A549 (cell line): Measurements from ENCODE around the gene ANKRD34A. TPM values are rescaled to one million over a fixed set of nuclear protein-coding genes. Genes with fewer than 3 reads are reported as not detected.

Source experiments
- ATAC-seq, 2 experiments: fragments of 200-7000 bp in 1 of 2; fragments of >200 bp in 1 of 2; cut with Nextera tagmentation in 1 of 2; cut with Tn5 transposase in 1 of 2; 3 replicates each; pipeline versions ENCODE4 v1.8.0 to v1.9.1; 2018 to 2020; ENCODE audit warnings: mild to moderate bottlenecking in 1 of 2, moderate library complexity in 1 of 2
- CTCF ChIA-PET: fragments of 300-600 bp; sonication (Branson Sonifier 250); formaldehyde crosslinking; extraction: SDS; loops from one replicate; lab custom pipeline; 2021; ENCODE audit warnings: antibody characterized with exemption, inconsistent platforms; lab: Yijun Ruan, JAX
- POLR2A ChIA-PET: fragments of 350-600 bp; formaldehyde crosslinking; extraction: SDS; loops from one replicate; lab custom pipeline; 2021; ENCODE audit warnings: antibody characterized with exemption, inconsistent platforms; lab: Yijun Ruan, JAX
- DNase-seq, 2 experiments: peaks; one replicate each; pipeline versions ENCODE4 v3.0.0 to v3.0.0-alpha.2; 2011 to 2016; ENCODE audit warnings: low read depth in 1 of 2, low spot score in 1 of 2
- FAIRE-seq: peaks from 2 replicates; lab custom pipeline; 2011; peaks lifted over from hg19 to GRCh38; lab: Jason Lieb, UNC
- H3K27ac ChIP-seq, 2 experiments: fragments of >200 bp; sonication (Bioruptor Twin); formaldehyde crosslinking; 3 replicates each; pipeline ENCODE4 v1.5.1; 2016 to 2017
- H3K4me1 ChIP-seq: fragments of >200 bp; sonication (Bioruptor Twin); formaldehyde crosslinking; 3 replicates; pipeline ENCODE4 v1.6.1; 2016
- H3K4me2 ChIP-seq: fragments of >200 bp; sonication (Bioruptor Twin); formaldehyde crosslinking; 3 replicates; pipeline ENCODE4 v1.6.1; 2016
- H3K4me3 ChIP-seq: fragments of >200 bp; sonication (Bioruptor Twin); formaldehyde crosslinking; 3 replicates; pipeline ENCODE4 v1.5.1; 2016
- H3K9me3 ChIP-seq: fragments of >200 bp; sonication (Bioruptor Twin); formaldehyde crosslinking; 3 replicates; pipeline ENCODE4 v1.6.1; 2016
- BCL3 ChIP-seq: fragments of >200 bp; sonication (Bioruptor Twin); formaldehyde crosslinking; IDR thresholded peaks from 3 replicates; pipeline ENCODE4 v1.6.1; 2016
- EHF ChIP-seq: fragments of 250-450 bp; sonication (Bioruptor Pico); IDR thresholded peaks from 2 replicates; pipeline ENCODE4 v1.5.0; 2020; ENCODE audit warnings: mild to moderate bottlenecking
- EHMT2 ChIP-seq: fragments of 200-600 bp; sonication (generic); IDR thresholded peaks from 2 replicates; pipeline ENCODE4 v1.6.1; 2016; ENCODE audit warnings: antibody characterized with exemption, low read depth, mild to moderate bottlenecking, moderate library complexity
- ELK1 ChIP-seq: fragments of 150-350 bp; IDR thresholded peaks from 2 replicates; pipeline ENCODE4 v1.6.1; 2014; ENCODE audit warnings: low read depth, mild to moderate bottlenecking, low read length
- EP300 ChIP-seq, 2 experiments: fragments of >200 bp; sonication (Bioruptor Twin); formaldehyde crosslinking; IDR thresholded peaks; 2 replicates in 1 of 2; 3 replicates in 1 of 2; pipeline ENCODE4 v1.6.1; 2016 to 2017
- ESRRA ChIP-seq: fragments of 150-350 bp; IDR thresholded peaks from 2 replicates; pipeline ENCODE4 v1.6.1; 2014; ENCODE audit warnings: mild to moderate bottlenecking, low read length, borderline replicate concordance
- FOSB ChIP-seq: fragments of 250-450 bp; sonication (Bioruptor Pico); IDR thresholded peaks from 2 replicates; pipeline ENCODE4 v1.5.0; 2020; ENCODE audit warnings: mild to moderate bottlenecking, moderate library complexity
- FOSL2 ChIP-seq, 2 experiments: fragments of 450-650 bp in 1 of 2; fragments of >200 bp in 1 of 2; sonication (Bioruptor Twin) in 1 of 2; formaldehyde crosslinking; IDR thresholded peaks; 2 replicates each; pipeline versions ENCODE4 v1.5.0 to v1.6.1; 2016 to 2020; ENCODE audit warnings: mild to moderate bottlenecking in 1 of 2, moderate library complexity in 1 of 2
- HEYL ChIP-seq: fragments of 250-450 bp; sonication (Bioruptor Pico); IDR thresholded peaks from 2 replicates; pipeline ENCODE4 v1.8.0; 2021; ENCODE audit warnings: mild to moderate bottlenecking, moderate library complexity
- HOXB13 ChIP-seq: fragments of 250-450 bp; sonication (Bioruptor Pico); IDR thresholded peaks from 2 replicates; pipeline ENCODE4 v1.5.0; 2020; ENCODE audit warnings: low read depth, mild to moderate bottlenecking, moderate library complexity
- JUN ChIP-seq, 2 experiments: fragments of >200 bp; sonication (Bioruptor Twin); formaldehyde crosslinking; IDR thresholded peaks; 2 replicates in 1 of 2; 3 replicates in 1 of 2; pipeline ENCODE4 v1.6.1; 2016 to 2017
- KDM5A ChIP-seq: fragments of 200-600 bp; sonication (generic); IDR thresholded peaks from 2 replicates; pipeline ENCODE4 v1.6.1; 2016; ENCODE audit warnings: antibody characterized with exemption, mild to moderate bottlenecking
- MAX ChIP-seq: IDR thresholded peaks from 2 replicates; pipeline ENCODE4 v1.6.1; 2012
- NFE2L2 ChIP-seq: fragments of 150-350 bp; conservative IDR thresholded peaks from 2 replicates; pipeline ENCODE4 v1.6.1; 2014; ENCODE audit warnings: low read length
- NPAS2 ChIP-seq: fragments of 250-450 bp; sonication (Bioruptor Pico); IDR thresholded peaks from 2 replicates; pipeline ENCODE4 v1.8.0; 2022; ENCODE audit warnings: mild to moderate bottlenecking, moderate library complexity, borderline replicate concordance
- PBX3 ChIP-seq: IDR thresholded peaks from 2 replicates; pipeline ENCODE4 v1.6.1; 2012
- PHF8 ChIP-seq: fragments of 200-600 bp; sonication (generic); IDR thresholded peaks from 2 replicates; pipeline ENCODE4 v1.6.1; 2016; ENCODE audit warnings: low read depth, mild to moderate bottlenecking, antibody characterized with exemption, moderate library complexity, borderline replicate concordance
- POLR2AphosphoS2 ChIP-seq: conservative IDR thresholded peaks from 2 replicates; pipeline ENCODE4 v1.6.1; 2012; ENCODE audit warnings: low read length, improper control_type of control experiment, inconsistent platforms
- REST ChIP-seq: fragments of 200-600 bp; sonication (generic); IDR thresholded peaks from 2 replicates; pipeline ENCODE4 v1.6.1; 2016; ENCODE audit warnings: antibody characterized with exemption, mild to moderate bottlenecking, moderate library complexity
- RFX5 ChIP-seq: fragments of 450-650 bp; IDR thresholded peaks from 2 replicates; pipeline ENCODE4 v1.7.1; 2014; ENCODE audit warnings: antibody characterized with exemption, mild to moderate bottlenecking, moderate library complexity
- ZC3H11A ChIP-seq: fragments of 450-650 bp; IDR thresholded peaks from 2 replicates; pipeline ENCODE4 v1.6.1; 2014; ENCODE audit warnings: antibody characterized with exemption, mild to moderate bottlenecking
- ZFP36 ChIP-seq: fragments of 450-650 bp; IDR thresholded peaks from 2 replicates; pipeline ENCODE4 v1.6.1; 2014; ENCODE audit warnings: borderline replicate concordance; ENCODE audit not compliant: partially characterized antibody
- WGBS: methylation state at CpG from one replicate; pipeline ENCODE4 v1.1.6; 2017; ENCODE audit errors: missing lambda C conversion rate; 5-methylcytosine and 5-hydroxymethylcytosine counted together
- polyA plus RNA-seq, 4 experiments: library from polyadenylated mRNA; depleted of rRNA in 3 of 4; stranded (reverse); fragments of >200 nt; fragmentation: RNase III in 1 of 4; extraction: RNeasy Plus Mini Kit Qiagen cat#74134 plus additional on column Dnase treatment in 1 of 4; gene quantifications; 2 replicates in 3 of 4; 3 replicates in 1 of 4; pipeline ENCODE4 v1.2.3, GENCODE V29; 2011 to 2017

ANKRD34A gene
- polyA plus RNA-seq, 2 of the 4 experiments (the other 2 are of a cell fraction) = 0.30 to 0.39 TPM

- no peak for TF ChIP-seq REST
Observed at GRCh38 chr1:145953861-145954260, 10.5 kb downstream of the ANKRD34A start (continued).

GRCh38 chr1:145952903-145953302 is 11.5 kb downstream of the ANKRD34A start:
- ATAC-seq = no peak

GRCh38 chr1:145951526-145951925 is 12.8 kb downstream of the ANKRD34A start:
- WGBS = 90% methylated on average over 1 of the region's 1 CpG
- Histone ChIP-seq H3K4me1 (peaks cover 11% of the 10 kb centered on the region), H3K27ac (no peak overlapping the region), H3K4me3 (no peak overlapping the region), H3K4me2 (no peak overlapping the region)
- POLR2A ChIA-PET = interaction anchor here (0.8 kb wide), 1 partner anchor 24 kb away, joined by 3 read pairs; the partner anchor contains the start of gene RBM8A
- CTCF ChIA-PET = interaction anchor here (1.9 to 2.7 kb wide), 2 partner anchors 59 to 106 kb away, joined by 5 to 10 read pairs; partner anchors contain the start of gene NUDT17
- ATAC-seq = no peak
- FAIRE-seq = no peak
- DNase-seq = no peak
- TF ChIP-seq EHF (CRISPR knock-in tag) (no peak), HOXB13 (CRISPR knock-in tag) (no peak)
- TF ChIP-seq, all 56 proteins: peak for 0
- H3K9me3 ChIP-seq = no peaks in the 10 kb centered on the region

More at GRCh38 chr1:145952903-145953302, 11.5 kb downstream of the ANKRD34A start:
- FAIRE-seq (no peak), DNase-seq (no peak)
- H3K9me3 ChIP-seq = no peaks in the 10 kb centered on the region
- no peak overlapping the region for H3K27ac ChIP-seq
- CTCF ChIA-PET = interaction anchor here (1.9 to 2.7 kb wide), 2 partner anchors 61 to 108 kb away, joined by 5 to 10 read pairs; partner anchors contain the start of gene NUDT17
- peaks cover 15% of the 10 kb centered on the region for H3K4me1 ChIP-seq
- POLR2A ChIA-PET = no interaction called here
- no peak for TF ChIP-seq EHF (CRISPR knock-in tag)
- TF ChIP-seq ZC3H11A = no peak
- H3K4me3 ChIP-seq = no peak overlapping the region
- WGBS = 97% methylated on average over 3 of the region's 3 CpGs
- H3K4me2 ChIP-seq = no peak overlapping the region

- ChIA-PET POLR2A (interaction anchor here (0.6 kb wide), 1 partner anchor 42 kb away, joined by 3 read pairs; no protein-coding TSS in a partner anchor), CTCF (interaction anchor here (0.9 to 2.6 kb wide), 6 partner anchors 29 to 103 kb away, joined by 3 to 9 read pairs (median 4); no protein-coding TSS in a partner anchor)
- ATAC-seq (no peak), DNase-seq (no peak), FAIRE-seq (no peak)
- H3K4me1 ChIP-seq = no peaks in the 10 kb centered on the region
- no peaks in the 10 kb centered on the region for H3K9me3 ChIP-seq
- H3K27ac ChIP-seq = no peak overlapping the region
- 93% methylated on average over 4 of the region's 4 CpGs for WGBS
- H3K4me2 ChIP-seq = no peak overlapping the region
- H3K4me3 ChIP-seq = no peak overlapping the region
- no peak for TF ChIP-seq ZFP36
- no peak for TF ChIP-seq PHF8
- TF ChIP-seq MAX = no peak
- no peak for TF ChIP-seq FOSB (CRISPR knock-in tag)
- TF ChIP-seq KDM5A = no peak
- no peak for TF ChIP-seq PBX3
- TF ChIP-seq BCL3 = no peak
- no peak for TF ChIP-seq NFE2L2
- no peak for TF ChIP-seq EP300 (IDR thresholded peaks at IDR 0.05)
- no peak for TF ChIP-seq JUN (IDR thresholded peaks at IDR 0.05)
- TF ChIP-seq NPAS2 = no peak
- no peak for TF ChIP-seq ESRRA
- TF ChIP-seq EHMT2 = no peak
- no peak for TF ChIP-seq FOSL2 (IDR thresholded peaks at IDR 0.05)
- TF ChIP-seq FOSL2 (CRISPR knock-in tag; IDR thresholded peaks at IDR 0.05) = no peak
- no peak for TF ChIP-seq POLR2AphosphoS2
- TF ChIP-seq RFX5 = no peak
- TF ChIP-seq ELK1 = no peak
- TF ChIP-seq HEYL (CRISPR knock-in tag) = no peak
Observed at GRCh38 chr1:145949219-145949618, 15.2 kb downstream of the ANKRD34A start.
